Neuronal stem cell (in vitro differentiated cells): Measurements from ENCODE around the gene KMT5C.

Source experiments
- DNase-seq: peaks from one replicate; pipeline ENCODE4 v3.0.0-alpha.2; 2013; ENCODE audit warnings: low spot score
- H2AFZ ChIP-seq: one replicate; pipeline ENCODE4 v1.6.1; 2013; ENCODE audit warnings: mild to moderate bottlenecking, low read length, inconsistent platforms
- H2AK5ac ChIP-seq: 2 replicates; pipeline ENCODE4 v1.6.1; 2013; ENCODE audit warnings: low read depth, mild to moderate bottlenecking, inconsistent platforms, low read length, moderate library complexity, mixed read lengths
- H2BK120ac ChIP-seq: 2 replicates; pipeline ENCODE4 v1.6.1; 2013; ENCODE audit warnings: low read depth, mild to moderate bottlenecking, inconsistent platforms, low read length, moderate library complexity, mixed read lengths
- H2BK12ac ChIP-seq: one replicate; pipeline ENCODE4 v1.6.1; 2013; ENCODE audit warnings: low read length, inconsistent platforms
- H2BK15ac ChIP-seq: 2 replicates; pipeline ENCODE4 v1.6.1; 2013; ENCODE audit warnings: mild to moderate bottlenecking, low read length, inconsistent platforms, mixed read lengths
- H2BK5ac ChIP-seq: one replicate; pipeline ENCODE4 v1.6.1; 2013; ENCODE audit warnings: inconsistent platforms, mild to moderate bottlenecking, low read length, moderate library complexity
- H3K14ac ChIP-seq: one replicate; pipeline ENCODE4 v1.6.1; 2013; ENCODE audit warnings: low read length, inconsistent platforms
- H3K18ac ChIP-seq: 2 replicates; pipeline ENCODE4 v1.6.1; 2013; ENCODE audit warnings: low read length, inconsistent platforms
- H3K23ac ChIP-seq: 2 replicates; pipeline ENCODE4 v1.6.1; 2013; ENCODE audit warnings: low read depth, mild to moderate bottlenecking, mixed read lengths, low read length, inconsistent platforms; ENCODE audit not compliant: poor library complexity
- H3K27ac ChIP-seq: replicated peaks from 3 replicates; pipeline ENCODE4 v1.5.1; 2013; ENCODE audit warnings: low read length, inconsistent platforms
- H3K27me3 ChIP-seq, 3 experiments: 2 replicates each; pipeline ENCODE4 v1.6.1; 2013; ENCODE audit warnings: low read length in 3 of 3, mild to moderate bottlenecking in 2 of 3, inconsistent platforms in 1 of 3, low read depth in 1 of 3, mixed read lengths in 1 of 3, moderate library complexity in 1 of 3; ENCODE audit not compliant: control insufficient read depth in 3 of 3, insufficient read depth in 3 of 3
- H3K36me3 ChIP-seq, 2 donors: replicated peaks in 1 of 2; 2 replicates each; pipeline ENCODE4 v1.6.1; 2013; ENCODE audit warnings: low read length in 2 of 2; ENCODE audit not compliant: control insufficient read depth in 2 of 2, insufficient read depth in 2 of 2
- H3K4ac ChIP-seq: 2 replicates; pipeline ENCODE4 v1.6.1; 2013; ENCODE audit warnings: inconsistent platforms, mild to moderate bottlenecking, low read length, moderate library complexity
- H3K4me1 ChIP-seq, 2 donors: 1 replicate in 1 of 2; 2 replicates in 1 of 2; pipeline ENCODE4 v1.6.1; 2013; ENCODE audit warnings: low read length in 2 of 2, low read depth in 1 of 2; ENCODE audit not compliant: control insufficient read depth in 2 of 2, insufficient read depth in 1 of 2
- H3K4me2 ChIP-seq: one replicate; pipeline ENCODE4 v1.6.1; 2013; ENCODE audit warnings: mild to moderate bottlenecking, low read length, inconsistent platforms; ENCODE audit not compliant: insufficient read depth, poor library complexity, severe bottlenecking
- H3K4me3 ChIP-seq, 2 donors: 2 replicates each; pipeline ENCODE4 v1.5.1; 2013; ENCODE audit warnings: low read length in 2 of 2, mild to moderate bottlenecking in 2 of 2, inconsistent platforms in 1 of 2, moderate library complexity in 1 of 2
- H3K79me1 ChIP-seq: one replicate; pipeline ENCODE4 v1.6.1; 2013; ENCODE audit warnings: low read depth, mild to moderate bottlenecking, inconsistent platforms, low read length, moderate library complexity
- H3K9ac ChIP-seq: one replicate; pipeline ENCODE4 v1.6.1; 2013; ENCODE audit warnings: mild to moderate bottlenecking, low read depth, low read length, inconsistent platforms; ENCODE audit not compliant: poor library complexity
- H3K9me3 ChIP-seq, 2 donors: replicated peaks in 1 of 2; 2 replicates each; pipeline versions ENCODE3 to v1.6.1; 2013; ENCODE audit warnings: low read length in 2 of 2, mild to moderate bottlenecking in 2 of 2, inconsistent platforms in 1 of 2, low read depth in 1 of 2, mixed read lengths in 1 of 2, moderate library complexity in 1 of 2; ENCODE audit not compliant: control insufficient read depth in 2 of 2, insufficient read depth in 1 of 2
- H4K8ac ChIP-seq: one replicate; pipeline ENCODE4 v1.6.1; 2013; ENCODE audit warnings: low read depth, mild to moderate bottlenecking, inconsistent platforms, low read length, moderate library complexity
- H4K91ac ChIP-seq: one replicate; pipeline ENCODE4 v1.6.1; 2013; ENCODE audit warnings: low read length, low read depth, mild to moderate bottlenecking, inconsistent platforms; ENCODE audit not compliant: poor library complexity
- WGBS, 2 donors: extraction: QIAGEN DNeasy Blood & Tissue Kit; methylation state at CpG; one replicate each; pipeline ENCODE4 v1.1.7; 2013; ENCODE audit warnings: missing lambda C conversion rate in 2 of 2, mixed read lengths in 1 of 2; ENCODE audit not compliant: insufficient read length in 2 of 2, insufficient replicate concordance in 1 of 2; ENCODE audit errors: extremely low coverage in 2 of 2; 5-methylcytosine and 5-hydroxymethylcytosine counted together

The KMT5C gene

GRCh38 chr19:55390461-55390880 lies 50.8 kb downstream of the KMT5C start:
- WGBS, 2 donors = no CpG with 5 or more reads among the region's 7 CpGs
- H3K4me3 ChIP-seq = no peak overlapping the region
- no peak overlapping the region for H3K4ac ChIP-seq
- peaks cover 26% of the 10 kb centered on the region for H3K79me1 ChIP-seq
- no peak overlapping the region for H2BK12ac ChIP-seq
- H3K4me1 ChIP-seq = peaks cover 28 to 35% of the 10 kb centered on the region in 2 donors
- H3K27me3 ChIP-seq = no peaks in the 10 kb centered on the region
- peak overlapping the region; percentile 70 for H3K9ac ChIP-seq
- DNase-seq = no peak
- peak overlapping the region; percentile 6 for H3K27ac ChIP-seq
- H2AFZ ChIP-seq = no peak overlapping the region
- peak overlapping the region; percentile 92 for H3K23ac ChIP-seq
- H4K91ac ChIP-seq = no peak overlapping the region
- H3K9me3 ChIP-seq = no peaks in the 10 kb centered on the region
- H3K18ac ChIP-seq = peak overlapping the region; percentile 71
- peak overlapping the region; percentile 56 for H2AK5ac ChIP-seq
- H2BK15ac ChIP-seq = no peak overlapping the region
- no peak overlapping the region for H4K8ac ChIP-seq
- no peak overlapping the region for H3K4me2 ChIP-seq
- no peak overlapping the region for H3K14ac ChIP-seq
- H3K36me3 ChIP-seq = peaks cover 44 to 57% of the 10 kb centered on the region in 2 donors
- no peak overlapping the region for H2BK120ac ChIP-seq
- H2BK5ac ChIP-seq = no peak overlapping the region

GRCh38 chr19:55391191-55391670 lies 51.6 kb downstream of the KMT5C start:
- no peaks in the 10 kb centered on the region for H3K9me3 ChIP-seq
- H3K14ac ChIP-seq = no peak overlapping the region
- H3K9ac ChIP-seq = peak overlapping the region; percentile 9
- no peak overlapping the region for H3K4ac ChIP-seq
- peaks cover 28 to 35% of the 10 kb centered on the region in 2 donors for H3K4me1 ChIP-seq
- H3K23ac ChIP-seq = peak overlapping the region; percentile 17
- peaks cover 24% of the 10 kb centered on the region for H3K79me1 ChIP-seq
- H2BK5ac ChIP-seq = no peak overlapping the region
- no peak overlapping the region for H2AFZ ChIP-seq
- H2AK5ac ChIP-seq = no peak overlapping the region
- H4K8ac ChIP-seq = no peak overlapping the region
- no peak overlapping the region for H3K4me3 ChIP-seq
- no peak overlapping the region for H3K18ac ChIP-seq
- H3K36me3 ChIP-seq = peaks cover 44 to 57% of the 10 kb centered on the region in 2 donors
- H3K27me3 ChIP-seq = no peaks in the 10 kb centered on the region
- DNase-seq = no peak
- H3K27ac ChIP-seq = no peak overlapping the region
- no peak overlapping the region for H2BK15ac ChIP-seq
- no peak overlapping the region for H2BK120ac ChIP-seq
- H4K91ac ChIP-seq = no peak overlapping the region
- H3K4me2 ChIP-seq = no peak overlapping the region
- no CpG with 5 or more reads among the region's 12 CpGs for WGBS, 2 donors
- peak overlapping the region; percentile 50 for H2BK12ac ChIP-seq

GRCh38 chr19:55391702-55392615 lies 52.3 kb downstream of the KMT5C start:
- no peak for DNase-seq
- H2AFZ ChIP-seq = no peak overlapping the region
- H3K4me2 ChIP-seq = no peak overlapping the region
- H2BK12ac ChIP-seq = no peak overlapping the region
- H2BK5ac ChIP-seq = no peak overlapping the region
- no peak overlapping the region for H2BK15ac ChIP-seq
- peaks cover 19% of the 10 kb centered on the region for H3K79me1 ChIP-seq
- H3K14ac ChIP-seq = no peak overlapping the region
- peaks cover 21 to 31% of the 10 kb centered on the region in 2 donors for H3K4me1 ChIP-seq
- no peak overlapping the region for H3K9ac ChIP-seq
- H3K4ac ChIP-seq = no peak overlapping the region
- H3K9me3 ChIP-seq = no peaks in the 10 kb centered on the region
- H3K27me3 ChIP-seq = no peaks in the 10 kb centered on the region
- H3K4me3 ChIP-seq = no peak overlapping the region
- peaks cover 43 to 51% of the 10 kb centered on the region in 2 donors for H3K36me3 ChIP-seq
- peak overlapping the region; percentile 43 for H3K27ac ChIP-seq
- no peak overlapping the region for H3K18ac ChIP-seq
- H4K91ac ChIP-seq = no peak overlapping the region
- H4K8ac ChIP-seq = no peak overlapping the region
- no CpG with 5 or more reads among the region's 18 CpGs for WGBS, 2 donors
- H2AK5ac ChIP-seq = no peak overlapping the region
- no peak overlapping the region for H3K23ac ChIP-seq
- no peak overlapping the region for H2BK120ac ChIP-seq
